Skeletal muscle cell (primary cell): Measurements from ENCODE around the gene LUZP1.

Experiments
- DNase-seq: peaks from one replicate; pipeline ENCODE4 v3.0.0-alpha.2; 2010; ENCODE audit warnings: low read depth
- H3K4me3 ChIP-seq: 2 replicates; pipeline ENCODE4 v1.5.1; 2011; ENCODE audit warnings: low read depth, mild to moderate bottlenecking, control low read depth, low read length, moderate library complexity

The LUZP1 gene

GRCh38 chr1:23122796-23123195, 45.9 kb downstream of the LUZP1 start:
- no peak overlapping the region for H3K4me3 ChIP-seq
- DNase-seq = no peak

- DNase-seq = no peak
- no peak overlapping the region for H3K4me3 ChIP-seq
Observed at GRCh38 chr1:23122023-23122748, 46.5 kb downstream of the LUZP1 start.

GRCh38 chr1:23120383-23120782, 48.3 kb downstream of the LUZP1 start:
- no peak overlapping the region for H3K4me3 ChIP-seq
- DNase-seq = no peak

- no peak for DNase-seq
- no peak overlapping the region for H3K4me3 ChIP-seq
Observed at GRCh38 chr1:23118957-23119792, 49.5 kb downstream of the LUZP1 start.

- H3K4me3 ChIP-seq = no peak overlapping the region
- no peak for DNase-seq
Observed at GRCh38 chr1:23118407-23118806, 50.2 kb downstream of the LUZP1 start.

- H3K4me3 ChIP-seq = no peak overlapping the region
- no peak for DNase-seq
Observed at GRCh38 chr1:23116921-23117699, 51.5 kb downstream of the LUZP1 start.

- H3K4me3 ChIP-seq = no peak overlapping the region
Observed at GRCh38 chr1:23116216-23116836, 52.3 kb downstream of the LUZP1 start.

GRCh38 chr1:23114424-23115079, 54.1 kb downstream of the LUZP1 start:
- no peak for DNase-seq
- H3K4me3 ChIP-seq = no peak overlapping the region

More at GRCh38 chr1:23116216-23116836, 52.3 kb downstream of the LUZP1 start:
- no peak for DNase-seq

- no peak overlapping the region for H3K4me3 ChIP-seq
- no peak for DNase-seq
Observed at GRCh38 chr1:23111600-23112535, 56.8 kb downstream of the LUZP1 start.

GRCh38 chr1:23110391-23110790, 58.3 kb downstream of the LUZP1 start:
- DNase-seq = no peak
- no peak overlapping the region for H3K4me3 ChIP-seq

GRCh38 chr1:23108918-23109533, 59.6 kb downstream of the LUZP1 start:
- H3K4me3 ChIP-seq = no peak overlapping the region
- DNase-seq = no peak

GRCh38 chr1:23103001-23103889, 65.4 kb downstream of the LUZP1 start:
- DNase-seq = no peak
- no peak overlapping the region for H3K4me3 ChIP-seq

GRCh38 chr1:23102289-23102688, 66.4 kb downstream of the LUZP1 start:
- DNase-seq = no peak

GRCh38 chr1:23101887-23102286, 66.8 kb downstream of the LUZP1 start:
- DNase-seq = no peak
- no peak overlapping the region for H3K4me3 ChIP-seq

More at GRCh38 chr1:23102289-23102688, 66.4 kb downstream of the LUZP1 start:
- no peak overlapping the region for H3K4me3 ChIP-seq

- no peak overlapping the region for H3K4me3 ChIP-seq
- DNase-seq = no peak
Observed at GRCh38 chr1:23101101-23101827, 67.4 kb downstream of the LUZP1 start.
